ES-I3 (cell line): ENCODE results near the gene MYCBP2.

ENCODE experiments used
- H3K36me3 ChIP-seq: 2 replicates; pipeline ENCODE4 v1.6.1; 2013; ENCODE audit warnings: mild to moderate bottlenecking, low read length, control low read depth, moderate library complexity; ENCODE audit not compliant: insufficient read depth
- H3K4me1 ChIP-seq: 2 replicates; pipeline ENCODE4 v1.6.1; 2013; ENCODE audit warnings: mild to moderate bottlenecking, control low read depth, low read length; ENCODE audit not compliant: insufficient read depth
- H3K9ac ChIP-seq: 2 replicates; pipeline ENCODE4 v1.6.1; 2013; ENCODE audit warnings: low read depth, mild to moderate bottlenecking, low read length, moderate library complexity
- H3K9me3 ChIP-seq: 2 replicates; pipeline ENCODE4 v1.6.1; 2013; ENCODE audit warnings: mild to moderate bottlenecking, low read length, moderate library complexity; ENCODE audit not compliant: control insufficient read depth, insufficient read depth

The MYCBP2 gene

DNA sequence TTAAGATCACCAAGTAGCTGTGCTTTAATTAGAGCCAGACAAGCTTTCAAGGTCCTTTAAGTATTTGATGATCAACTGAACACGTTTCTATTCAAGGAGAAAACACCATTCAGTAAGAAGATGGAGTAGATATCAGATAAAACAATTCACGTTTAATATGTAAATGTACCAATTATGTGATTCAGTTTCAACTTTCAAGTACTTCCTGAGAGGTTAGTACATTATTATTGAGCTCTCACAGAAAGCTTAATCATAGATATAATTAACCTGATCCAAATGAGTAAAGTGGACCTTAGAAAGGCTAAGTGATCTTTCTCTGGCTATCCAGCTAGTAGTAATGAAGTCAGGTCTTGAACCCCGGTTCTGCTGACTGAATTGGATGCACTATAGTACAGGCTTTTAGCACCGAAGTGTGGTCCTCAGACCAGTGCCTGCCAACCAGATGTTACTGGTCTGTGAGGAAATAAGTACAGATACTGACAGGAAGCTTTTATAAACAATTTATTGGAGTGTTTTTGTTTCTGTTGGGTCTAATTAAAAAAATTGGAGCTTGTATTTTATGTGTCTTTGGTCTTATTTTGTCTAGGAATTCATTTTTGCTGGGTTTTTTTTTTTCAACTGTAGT lies 324.8 kb downstream of the MYCBP2 start:
- Histone ChIP-seq H3K9ac (no peak overlapping the region), H3K36me3 (no peaks in the 10 kb centered on the region; the same call in 1 of the 2 replicates), H3K4me1 (no peaks in the 10 kb centered on the region), H3K9me3 (no peaks in the 10 kb centered on the region)

DNA sequence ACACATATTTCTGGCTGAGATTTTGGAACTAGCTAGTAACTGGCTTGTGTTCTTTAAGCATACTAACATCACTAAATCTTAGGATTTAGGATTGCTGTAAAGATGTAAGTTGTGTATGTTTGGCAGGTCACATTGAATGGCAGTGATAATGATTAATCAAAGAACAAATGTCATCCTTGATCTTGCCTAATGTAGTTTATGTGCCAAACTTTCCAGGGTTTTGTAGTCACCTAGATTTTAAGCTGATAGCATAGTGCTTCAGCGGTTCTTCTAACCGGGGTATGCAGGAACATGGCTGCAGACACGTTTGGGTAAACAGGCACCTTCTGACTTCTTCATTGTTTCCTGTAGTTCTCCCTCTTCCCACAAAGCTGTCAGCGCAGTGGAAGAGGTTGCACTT lies 325.4 kb downstream of the MYCBP2 start:
- Histone ChIP-seq H3K36me3 (no peaks in the 10 kb centered on the region; the same call in 1 of the 2 replicates), H3K9ac (no peak overlapping the region), H3K4me1 (no peaks in the 10 kb centered on the region), H3K9me3 (no peaks in the 10 kb centered on the region)

DNA sequence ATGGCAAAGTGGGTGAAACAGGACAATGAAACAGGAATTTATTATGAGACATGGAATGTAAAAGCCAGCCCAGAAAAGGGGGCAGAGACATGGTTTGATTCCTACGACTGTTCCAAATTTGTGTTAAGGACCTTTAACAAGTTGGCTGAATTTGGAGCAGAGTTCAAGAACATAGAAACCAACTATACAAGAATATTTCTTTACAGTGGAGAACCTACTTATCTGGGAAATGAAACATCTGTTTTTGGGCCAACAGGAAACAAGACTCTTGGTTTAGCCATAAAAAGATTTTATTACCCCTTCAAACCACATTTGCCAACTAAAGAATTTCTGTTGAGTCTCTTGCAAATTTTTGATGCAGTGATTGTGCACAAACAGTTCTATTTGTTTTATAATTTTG lies 326.4 kb downstream of the MYCBP2 start:
- Histone ChIP-seq H3K4me1 (no peaks in the 10 kb centered on the region), H3K9me3 (no peaks in the 10 kb centered on the region), H3K9ac (no peak overlapping the region), H3K36me3 (peaks cover 2% of the 10 kb centered on the region)
